ENCODE measurements around the gene CLPTM1L.
"Not testable (repeated sequence)": the region's sequence is repeated elsewhere in the genome, so short reads cannot be mapped to it uniquely, and the experiment has no call there.

The CLPTM1L gene

GRCh38 chr5:1282131-1282992 lies 62.5 kb downstream of the CLPTM1L start:
- TF ChIP-seq TAF1 (IDR thresholded peaks at IDR 0.05; ENCODE audit: borderline replicate concordance, low read depth, low read length) (no peak), POLR2A (IDR thresholded peaks at IDR 0.05; ENCODE audit: low read depth, low read length) (no peak), POLR2AphosphoS5 (IDR thresholded peaks at IDR 0.05; ENCODE audit: low read depth, low read length) (no peak)
- FAIRE-seq (no peak), DNase-seq (ENCODE audit: insufficient read length) (no peak)

- FAIRE-seq (no peak), DNase-seq (ENCODE audit: insufficient read length) (no peak)
- TF ChIP-seq POLR2AphosphoS5 (IDR thresholded peaks at IDR 0.05; ENCODE audit: low read depth, low read length) (no peak), POLR2A (IDR thresholded peaks at IDR 0.05; ENCODE audit: low read depth, low read length) (no peak), TAF1 (IDR thresholded peaks at IDR 0.05; ENCODE audit: borderline replicate concordance, low read depth, low read length) (no peak)
These were observed 63.6 kb downstream of the CLPTM1L start for GRCh38 chr5:1281038-1281882.

GRCh38 chr5:1280177-1281037 lies 64.5 kb downstream of the CLPTM1L start:
- DNase-seq (ENCODE audit: insufficient read length) (no peak), FAIRE-seq (no peak)
- no peak for TF ChIP-seq POLR2A (IDR thresholded peaks at IDR 0.05; ENCODE audit: low read depth, low read length)
- no peak for TF ChIP-seq POLR2AphosphoS5 (IDR thresholded peaks at IDR 0.05; ENCODE audit: low read depth, low read length)
- TF ChIP-seq TAF1 (IDR thresholded peaks at IDR 0.05; ENCODE audit: borderline replicate concordance, low read depth, low read length): no peak

DNA sequence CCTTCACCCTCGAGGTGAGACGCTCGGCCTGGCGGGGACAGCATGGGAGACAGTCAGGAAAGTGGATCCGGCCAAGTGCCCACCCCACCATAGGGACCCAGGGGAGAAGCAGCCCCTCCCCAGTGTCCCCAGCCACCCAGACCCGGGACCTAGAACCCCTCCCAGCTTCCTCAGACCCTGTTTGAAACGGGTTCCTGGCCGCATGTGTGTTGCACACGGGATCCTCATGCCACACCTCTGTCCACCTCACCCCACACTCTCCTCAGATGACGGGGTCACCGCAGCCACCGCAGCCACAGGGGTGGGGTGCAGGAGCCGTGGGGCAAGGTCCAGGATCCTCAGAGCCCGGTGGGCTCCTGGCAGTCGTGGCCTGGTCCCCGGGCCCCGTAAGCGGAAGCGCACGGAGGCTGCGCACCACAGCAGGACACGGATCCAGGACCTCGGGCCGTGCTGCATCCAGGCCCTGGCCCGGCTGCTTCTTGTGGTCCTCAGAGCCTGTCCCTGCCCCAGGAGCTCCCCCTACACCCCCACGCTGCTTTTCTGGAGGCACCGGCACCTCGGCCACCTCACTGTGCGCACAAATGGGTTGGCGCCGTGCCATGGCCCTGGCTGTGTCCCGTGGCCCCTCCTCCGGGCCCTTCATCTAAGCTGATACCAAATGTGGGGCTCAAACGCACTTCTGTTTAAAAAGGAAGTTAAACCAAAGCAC lies 65.3 kb downstream of the CLPTM1L start:
- DNase-seq (ENCODE audit: insufficient read length) (no peak), FAIRE-seq (no peak)
- no peak for TF ChIP-seq POLR2A (IDR thresholded peaks at IDR 0.05; ENCODE audit: low read depth, low read length)
- no peak for TF ChIP-seq POLR2AphosphoS5 (IDR thresholded peaks at IDR 0.05; ENCODE audit: low read depth, low read length)
- no peak for TF ChIP-seq TAF1 (IDR thresholded peaks at IDR 0.05; ENCODE audit: borderline replicate concordance, low read depth, low read length)

GRCh38 chr5:1278656-1279442 lies 66.0 kb downstream of the CLPTM1L start:
- no peak for TF ChIP-seq POLR2AphosphoS5 (IDR thresholded peaks at IDR 0.05; ENCODE audit: low read depth, low read length)
- TF ChIP-seq POLR2A (IDR thresholded peaks at IDR 0.05; ENCODE audit: low read depth, low read length): no peak
- FAIRE-seq: no peak
- DNase-seq (ENCODE audit: insufficient read length): no peak

DNA sequence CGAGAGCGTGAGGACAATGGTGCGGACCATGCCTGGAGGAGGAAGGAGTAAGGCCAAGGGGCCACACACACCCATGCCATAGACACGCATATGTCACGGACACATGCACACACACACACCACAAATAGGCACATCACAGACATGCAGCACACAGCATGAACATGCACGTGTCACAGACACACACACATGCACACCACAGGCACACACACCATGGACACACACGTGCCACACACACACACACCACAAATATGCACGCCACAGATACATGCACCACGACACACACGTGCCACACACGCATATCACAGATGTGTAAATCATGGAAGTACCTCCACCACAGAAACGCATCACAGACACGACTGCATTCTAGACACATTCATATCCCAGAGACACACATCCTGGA lies 66.7 kb downstream of the CLPTM1L start:
- TF ChIP-seq TAF1 (IDR thresholded peaks at IDR 0.05; ENCODE audit: borderline replicate concordance, low read depth, low read length): no peak
- TF ChIP-seq POLR2AphosphoS5 (IDR thresholded peaks at IDR 0.05; ENCODE audit: low read depth, low read length): no peak
- TF ChIP-seq POLR2A (IDR thresholded peaks at IDR 0.05; ENCODE audit: low read depth, low read length): no peak
- DNase-seq (ENCODE audit: insufficient read length) (no peak), FAIRE-seq (no peak)

GRCh38 chr5:1277781-1278180 lies 67.1 kb downstream of the CLPTM1L start:
- FAIRE-seq (no peak), DNase-seq (ENCODE audit: insufficient read length) (no peak)
- TF ChIP-seq POLR2AphosphoS5 (IDR thresholded peaks at IDR 0.05; ENCODE audit: low read depth, low read length) (no peak), TAF1 (IDR thresholded peaks at IDR 0.05; ENCODE audit: borderline replicate concordance, low read depth, low read length) (no peak), POLR2A (IDR thresholded peaks at IDR 0.05; ENCODE audit: low read depth, low read length) (no peak)

DNA sequence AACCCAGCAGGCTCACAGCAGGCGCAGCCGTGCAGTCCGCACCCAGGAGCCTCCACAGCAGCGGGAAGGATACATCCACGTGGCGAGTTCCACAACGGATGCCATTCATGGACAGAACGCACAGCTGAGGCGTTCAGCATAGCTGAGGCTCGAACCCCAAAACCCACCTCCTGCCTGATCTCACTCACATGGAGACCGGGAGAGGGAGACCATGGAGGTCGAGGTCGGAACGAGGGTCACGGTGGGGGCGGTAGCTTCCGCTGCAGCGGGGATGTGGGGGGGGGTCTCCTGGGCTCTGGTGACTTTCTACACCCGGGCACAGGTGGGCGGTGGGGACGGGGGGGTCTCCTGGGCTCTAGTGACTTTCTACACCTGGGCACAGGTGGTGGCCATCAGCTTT lies 67.6 kb downstream of the CLPTM1L start:
- DNase-seq (ENCODE audit: insufficient read length) (no peak), FAIRE-seq (no peak)
- no peak for TF ChIP-seq POLR2A (IDR thresholded peaks at IDR 0.05; ENCODE audit: low read depth, low read length)
- TF ChIP-seq POLR2AphosphoS5 (IDR thresholded peaks at IDR 0.05; ENCODE audit: low read depth, low read length): no peak
- no peak for TF ChIP-seq TAF1 (IDR thresholded peaks at IDR 0.05; ENCODE audit: borderline replicate concordance, low read depth, low read length)

DNA sequence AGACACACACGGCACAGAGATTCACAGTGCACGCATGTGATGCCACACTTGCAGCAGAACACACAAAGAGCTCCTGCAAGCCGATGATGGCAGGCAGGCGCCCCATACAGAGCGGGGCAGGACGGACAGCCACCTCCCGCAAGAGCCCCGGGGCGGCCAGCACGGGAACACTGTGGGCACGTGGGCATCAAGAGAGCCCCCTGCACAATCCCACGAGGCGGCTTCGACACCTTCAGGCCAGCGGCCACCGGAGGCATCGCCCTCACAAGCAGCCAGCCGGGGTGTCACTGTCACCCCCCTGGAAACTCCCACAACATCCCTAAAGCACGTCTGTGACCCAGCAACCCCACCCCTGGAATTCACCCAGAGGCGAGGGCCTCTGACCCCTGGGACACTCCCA lies 68.0 kb downstream of the CLPTM1L start:
- DNase-seq (ENCODE audit: insufficient read length) (no peak), FAIRE-seq (no peak)
- TF ChIP-seq POLR2A (IDR thresholded peaks at IDR 0.05; ENCODE audit: low read depth, low read length) (no peak), POLR2AphosphoS5 (IDR thresholded peaks at IDR 0.05; ENCODE audit: low read depth, low read length) (no peak), TAF1 (IDR thresholded peaks at IDR 0.05; ENCODE audit: borderline replicate concordance, low read depth, low read length) (no peak)

GRCh38 chr5:1275397-1276391 lies 69.2 kb downstream of the CLPTM1L start:
- DNase-seq (ENCODE audit: insufficient read length); FAIRE-seq: not testable (repeated sequence)
